ENCODE data around the gene RAB31. TPM values are rescaled to one million over a fixed set of nuclear protein-coding genes. Genes with fewer than 3 reads are reported as not detected.

RAB31 gene
- total RNA-seq, result 44.2 and 49.7 TPM in 2 replicates

GRCh38 chr18:9708057-9708433 lies at the start of gene RAB31:
Gene RAB31, plus strand, starts transcription at chr18:9708301. Its CDS starts 105 bp downstream, at chr18:9708406.
- H3K4me3 ChIP-seq (ENCODE audit: low read depth, low read length), result peak within 1 kb of the TSS; percentile 94
- H3K27me3 ChIP-seq (ENCODE audit: control insufficient read depth, insufficient read depth, low read length), result no peaks in the 10 kb centered on the region
- TF ChIP-seq CTCF (IDR thresholded peaks at IDR 0.05; ENCODE audit: insufficient read depth, low read length, poor library complexity, severe bottlenecking), result no peak
- no peaks in the 10 kb centered on the region for H3K36me3 ChIP-seq (ENCODE audit: control insufficient read depth, insufficient read depth, low read length)
- DNase-seq (ENCODE audit: low read depth), result no peak

GRCh38 chr18:9659499-9660375 lies 48.4 kb upstream of the RAB31 start:
- H3K36me3 ChIP-seq (ENCODE audit: control insufficient read depth, insufficient read depth, low read length), result no peaks in the 10 kb centered on the region
- no peak for TF ChIP-seq CTCF (IDR thresholded peaks at IDR 0.05; ENCODE audit: insufficient read depth, low read length, poor library complexity, severe bottlenecking)

GRCh38 chr18:9661564-9661963 lies 46.5 kb upstream of the RAB31 start:
- Histone ChIP-seq H3K27me3 (ENCODE audit: control insufficient read depth, insufficient read depth, low read length) (no peaks in the 10 kb centered on the region), H3K36me3 (ENCODE audit: control insufficient read depth, insufficient read depth, low read length) (no peaks in the 10 kb centered on the region), H3K4me3 (ENCODE audit: low read depth, low read length) (no peak overlapping the region)
- no peak for TF ChIP-seq CTCF (IDR thresholded peaks at IDR 0.05; ENCODE audit: insufficient read depth, low read length, poor library complexity, severe bottlenecking)
- DNase-seq (ENCODE audit: low read depth), result no peak

More at GRCh38 chr18:9659499-9660375, 48.4 kb upstream of the RAB31 start:
- Histone ChIP-seq H3K27me3 (ENCODE audit: control insufficient read depth, insufficient read depth, low read length) (no peaks in the 10 kb centered on the region), H3K4me3 (ENCODE audit: low read depth, low read length) (no peak overlapping the region)
- no peak for DNase-seq (ENCODE audit: low read depth)

GRCh38 chr18:9663377-9663776 lies 44.7 kb upstream of the RAB31 start:
- Histone ChIP-seq H3K27me3 (ENCODE audit: control insufficient read depth, insufficient read depth, low read length) (no peaks in the 10 kb centered on the region), H3K36me3 (ENCODE audit: control insufficient read depth, insufficient read depth, low read length) (no peaks in the 10 kb centered on the region), H3K4me3 (ENCODE audit: low read depth, low read length) (no peak overlapping the region)
- no peak for TF ChIP-seq CTCF (IDR thresholded peaks at IDR 0.05; ENCODE audit: insufficient read depth, low read length, poor library complexity, severe bottlenecking)
- DNase-seq (ENCODE audit: low read depth), result no peak

- TF ChIP-seq CTCF (IDR thresholded peaks at IDR 0.05; ENCODE audit: insufficient read depth, low read length, poor library complexity, severe bottlenecking), result no peak
- no peaks in the 10 kb centered on the region for H3K36me3 ChIP-seq (ENCODE audit: control insufficient read depth, insufficient read depth, low read length)
- no peak overlapping the region for H3K4me3 ChIP-seq (ENCODE audit: low read depth, low read length)
- H3K27me3 ChIP-seq (ENCODE audit: control insufficient read depth, insufficient read depth, low read length), result no peaks in the 10 kb centered on the region
- no peak for DNase-seq (ENCODE audit: low read depth)
These were observed 42.8 kb upstream of the RAB31 start for GRCh38 chr18:9665314-9665713.
